OCI-LY7 (cell line): Measurements from ENCODE around the gene SMIM38. TPM values are rescaled to one million over a fixed set of nuclear protein-coding genes. Genes with fewer than 3 reads are reported as not detected.

ENCODE experiments used
- BruUV-seq: library from RNA; stranded (reverse); fragments of 400-500 nt; replicated peaks from 2 replicates; lab custom pipeline; 2021; lab: Mats Ljungman, UMichigan
- CTCF ChIA-PET: fragments of 300-600 bp; sonication (Branson Sonifier 250); formaldehyde crosslinking; loops from one replicate; lab custom pipeline; 2022; ENCODE audit warnings: antibody characterized with exemption; ENCODE audit not compliant: unreplicated experiment; lab: Charles Lee
- POLR2A ChIA-PET: fragments of 300-600 bp; sonication (Branson Sonifier 250); formaldehyde crosslinking; loops from one replicate; lab custom pipeline; 2022; ENCODE audit warnings: antibody characterized with exemption; lab: Charles Lee
- DNase-seq: peaks from one replicate; pipeline ENCODE4 v3.0.0-alpha.2; 2015; ENCODE audit warnings: low spot score
- H2AFZ ChIP-seq: fragments of 200-600 bp; sonication (generic), shearing (Covaris generic); 2 replicates; pipeline ENCODE4 v1.6.1; 2014; ENCODE audit warnings: mild to moderate bottlenecking, antibody characterized with exemption, low read length, moderate library complexity
- H3K27ac ChIP-seq: fragments of 200-600 bp; sonication (generic); 2 replicates; pipeline ENCODE4 v1.5.1; 2014; ENCODE audit warnings: mixed run types, low read depth, mild to moderate bottlenecking, moderate library complexity, low read length, inconsistent platforms; ENCODE audit not compliant: poor library complexity, severe bottlenecking
- H3K36me3 ChIP-seq: fragments of 200-600 bp; sonication (generic); 2 replicates; pipeline ENCODE4 v1.6.1; 2014; ENCODE audit warnings: mild to moderate bottlenecking, antibody characterized with exemption, low read length, moderate library complexity, mixed read lengths; ENCODE audit not compliant: insufficient read depth
- H3K4me1 ChIP-seq: fragments of 200-600 bp; sonication (generic); 2 replicates; pipeline ENCODE4 v1.5.1; 2014; ENCODE audit warnings: mild to moderate bottlenecking, low read length; ENCODE audit not compliant: insufficient read depth, poor library complexity, severe bottlenecking
- H3K4me2 ChIP-seq: fragments of 200-600 bp; sonication (generic); 2 replicates; pipeline ENCODE4 v1.6.1; 2014; ENCODE audit warnings: mild to moderate bottlenecking, low read length
- H3K4me3 ChIP-seq: fragments of 200-600 bp; sonication (generic); 2 replicates; pipeline ENCODE4 v1.5.1; 2014; ENCODE audit warnings: mild to moderate bottlenecking, low read depth, low read length; ENCODE audit not compliant: poor library complexity, severe bottlenecking
- H3K79me2 ChIP-seq: fragments of 200-600 bp; sonication (generic); 2 replicates; pipeline ENCODE4 v1.6.1; 2016; ENCODE audit warnings: low read depth, mild to moderate bottlenecking, low read length, moderate library complexity, mixed read lengths; ENCODE audit not compliant: insufficient read depth
- H3K9me2 ChIP-seq: fragments of 200-600 bp; sonication (generic); 2 replicates; pipeline ENCODE4 v1.6.1; 2016; ENCODE audit warnings: mild to moderate bottlenecking, low read length, mixed read lengths; ENCODE audit not compliant: insufficient read depth
- H3K9me3 ChIP-seq: fragments of 200-600 bp; sonication (generic); 2 replicates; pipeline ENCODE4 v1.6.1; 2014; ENCODE audit warnings: mild to moderate bottlenecking, mixed run types, low read length, mixed read lengths
- H4K20me1 ChIP-seq: fragments of 200-600 bp; sonication (generic); 2 replicates; pipeline ENCODE4 v1.6.1; 2014; ENCODE audit warnings: mild to moderate bottlenecking, antibody characterized with exemption, low read length, moderate library complexity, mixed read lengths; ENCODE audit not compliant: insufficient read depth
- EZH2phosphoT487 ChIP-seq: fragments of 200-600 bp; sonication (generic); IDR thresholded peaks from 2 replicates; pipeline ENCODE4 v1.6.1; 2018; ENCODE audit warnings: low read depth, borderline replicate concordance, mild to moderate bottlenecking, mixed run types, antibody characterized with exemption, low read length, moderate library complexity, mixed read lengths
- intact Hi-C: fragments of 100-400 bp; cut with micrococcal nuclease; formaldehyde crosslinking; loops from one replicate; pipeline ENCODE4 v1.10.0; 2022; ENCODE audit not compliant: unreplicated experiment
- total RNA-seq, 2 experiments: library from RNA; depleted of rRNA in 1 of 2; stranded (reverse); fragments of >200 nt in 1 of 2; shearing (Covaris generic) in 1 of 2; gene quantifications; 2 replicates each; pipeline ENCODE4 v1.2.3, GENCODE V29; 2014 to 2022
- TF ChIP-seq, protein P1 (sequence below): fragments of 200-600 bp; sonication (generic); conservative IDR thresholded peaks from 2 replicates; pipeline ENCODE4 v1.5.1; 2014; ENCODE audit warnings: mild to moderate bottlenecking, antibody characterized with exemption, low read length, moderate library complexity, mixed read lengths

SMIM38 gene
- total RNA-seq, 2 experiments from 2014 or later, result 0.11 to 0.63 TPM

GRCh38 chr11:69154211-69154913 is 1.4 kb upstream of the SMIM38 start:
- Histone ChIP-seq H3K4me3 (no peak overlapping the region), H3K4me2 (no peak overlapping the region), H2AFZ (no peak overlapping the region), H3K9me2 (no peaks in the 10 kb centered on the region), H3K79me2 (no peaks in the 10 kb centered on the region), H3K36me3 (no peaks in the 10 kb centered on the region), H3K9me3 (no peaks in the 10 kb centered on the region), H4K20me1 (no peaks in the 10 kb centered on the region), H3K4me1 (no peaks in the 10 kb centered on the region), H3K27ac (no peak overlapping the region)
- no peak for DNase-seq
- intact Hi-C loops, result no loop called here
- CTCF ChIA-PET, result no interaction called here
- TF ChIP-seq, protein P1, sequence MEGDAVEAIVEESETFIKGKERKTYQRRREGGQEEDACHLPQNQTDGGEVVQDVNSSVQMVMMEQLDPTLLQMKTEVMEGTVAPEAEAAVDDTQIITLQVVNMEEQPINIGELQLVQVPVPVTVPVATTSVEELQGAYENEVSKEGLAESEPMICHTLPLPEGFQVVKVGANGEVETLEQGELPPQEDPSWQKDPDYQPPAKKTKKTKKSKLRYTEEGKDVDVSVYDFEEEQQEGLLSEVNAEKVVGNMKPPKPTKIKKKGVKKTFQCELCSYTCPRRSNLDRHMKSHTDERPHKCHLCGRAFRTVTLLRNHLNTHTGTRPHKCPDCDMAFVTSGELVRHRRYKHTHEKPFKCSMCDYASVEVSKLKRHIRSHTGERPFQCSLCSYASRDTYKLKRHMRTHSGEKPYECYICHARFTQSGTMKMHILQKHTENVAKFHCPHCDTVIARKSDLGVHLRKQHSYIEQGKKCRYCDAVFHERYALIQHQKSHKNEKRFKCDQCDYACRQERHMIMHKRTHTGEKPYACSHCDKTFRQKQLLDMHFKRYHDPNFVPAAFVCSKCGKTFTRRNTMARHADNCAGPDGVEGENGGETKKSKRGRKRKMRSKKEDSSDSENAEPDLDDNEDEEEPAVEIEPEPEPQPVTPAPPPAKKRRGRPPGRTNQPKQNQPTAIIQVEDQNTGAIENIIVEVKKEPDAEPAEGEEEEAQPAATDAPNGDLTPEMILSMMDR, result no peak
- TF ChIP-seq EZH2phosphoT487, result no peak
- no TSS peak for BruUV-seq
- POLR2A ChIA-PET, result interaction anchor here (0.6 to 0.7 kb wide), 2 partner anchors 9 to 11 kb away, joined by 3 to 4 read pairs; no protein-coding TSS in a partner anchor

- no peak for DNase-seq
- Histone ChIP-seq H4K20me1 (no peaks in the 10 kb centered on the region), H3K4me1 (no peaks in the 10 kb centered on the region), H3K4me3 (no peak overlapping the region), H3K4me2 (no peak overlapping the region), H3K27ac (no peak overlapping the region), H3K79me2 (no peaks in the 10 kb centered on the region), H2AFZ (no peak overlapping the region), H3K9me2 (no peaks in the 10 kb centered on the region), H3K36me3 (no peaks in the 10 kb centered on the region), H3K9me3 (no peaks in the 10 kb centered on the region)
- intact Hi-C loops, result no loop called here
- ChIA-PET POLR2A (no interaction called here), CTCF (no interaction called here)
- no TSS peak for BruUV-seq
- TF ChIP-seq, protein P1, result no peak
- TF ChIP-seq EZH2phosphoT487, result no peak
Observed at GRCh38 chr11:69154938-69155301, 815 bp upstream of the SMIM38 start.

DNA sequence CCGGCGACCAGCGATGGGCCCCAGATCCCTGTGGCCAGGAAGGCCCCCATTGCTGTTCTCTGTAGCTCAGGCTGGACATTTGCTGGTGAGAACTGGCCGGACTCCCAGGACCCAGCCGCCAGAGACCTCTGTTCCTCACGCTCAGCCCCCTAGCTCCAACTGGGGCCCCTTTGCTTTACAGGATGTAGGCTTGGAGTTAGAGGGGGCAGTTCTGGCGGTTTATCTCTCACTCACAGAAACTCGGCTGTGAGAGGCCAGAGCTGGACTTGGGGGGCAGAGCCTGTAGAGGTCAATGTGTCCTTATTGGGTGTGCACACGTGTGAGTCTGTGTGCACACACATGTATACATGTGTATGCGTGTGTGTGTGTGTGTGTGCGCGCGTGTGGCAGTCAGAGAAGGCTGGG is 502 bp downstream of the SMIM38 start:
- Histone ChIP-seq H4K20me1 (no peaks in the 10 kb centered on the region), H3K36me3 (no peaks in the 10 kb centered on the region), H3K27ac (no peak overlapping the region), H3K9me3 (no peaks in the 10 kb centered on the region), H3K4me3 (no peak overlapping the region), H3K4me2 (no peak overlapping the region), H3K9me2 (no peaks in the 10 kb centered on the region), H2AFZ (no peak overlapping the region), H3K4me1 (no peaks in the 10 kb centered on the region), H3K79me2 (no peaks in the 10 kb centered on the region)
- no peak for DNase-seq
- TF ChIP-seq, protein P1, result no peak
- TF ChIP-seq EZH2phosphoT487, result no peak
- no TSS peak for BruUV-seq
- intact Hi-C loops, result no loop called here
- POLR2A ChIA-PET, result no interaction called here
- CTCF ChIA-PET, result no interaction called here
